Measurements from ENCODE around the gene APOBR.
"Not testable (repeated sequence)": the region's sequence is repeated elsewhere in the genome, so short reads cannot be mapped to it uniquely, and the experiment has no call there.

Gene APOBR

DNA sequence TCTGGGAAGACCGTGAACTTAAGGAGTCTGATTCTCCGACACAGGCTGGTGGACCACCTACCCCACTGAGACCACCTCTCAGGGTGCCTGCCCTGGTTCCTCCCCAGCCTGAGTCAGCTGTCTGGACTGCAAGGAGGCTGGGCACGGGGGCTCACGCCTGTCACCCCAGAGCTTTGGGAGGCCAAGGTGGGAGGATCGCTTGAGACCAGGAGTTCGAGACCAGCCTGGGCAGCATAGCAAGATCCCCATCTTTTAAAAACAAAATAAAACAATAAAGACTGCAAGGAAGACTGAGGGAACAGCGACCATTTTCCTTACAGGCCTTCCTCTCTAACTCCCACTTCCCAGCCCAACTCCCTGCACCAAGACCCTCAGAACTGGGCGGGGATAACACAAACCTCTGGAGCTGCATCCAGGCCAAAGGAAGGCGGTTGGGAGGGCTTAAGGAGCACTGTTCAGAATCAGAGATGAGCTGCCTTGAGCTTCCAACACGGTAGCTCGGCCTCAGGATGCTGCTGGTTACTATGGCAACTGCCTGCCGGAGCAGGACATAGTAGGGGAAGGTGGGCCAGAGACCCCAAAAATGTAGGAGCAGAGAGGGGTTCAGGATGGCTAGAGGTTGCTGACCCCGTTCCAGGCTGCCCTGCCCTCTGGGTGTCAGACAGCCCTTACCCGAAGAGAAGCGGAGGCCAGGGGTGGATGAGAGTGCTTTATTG lies 4.4 kb downstream of the APOBR start:
- H3K4me1 ChIP-seq (ENCODE audit: control insufficient read depth in 2 of 2, insufficient read depth in 2 of 2, low read length in 2 of 2), result peaks cover 19 to 28% of the 10 kb centered on the region in 2 donors
- no peaks in the 10 kb centered on the region for H3K9me3 ChIP-seq (ENCODE audit: control insufficient read depth in 2 of 2, low read length in 2 of 2)
- H3K9ac ChIP-seq (ENCODE audit: low read depth in 1 of 2, low read length in 2 of 2), result no peak overlapping the region
- no peak overlapping the region for H3K4me3 ChIP-seq (ENCODE audit: low read length in 2 of 2)
- peaks cover 7 to 9% of the 10 kb centered on the region in 2 donors for H3K36me3 ChIP-seq (ENCODE audit: control insufficient read depth in 2 of 2, insufficient read depth in 2 of 2, low read length in 2 of 2)
- H3K27ac ChIP-seq (ENCODE audit: low read depth in 2 of 2, low read length in 2 of 2), result no peak overlapping the region
- H3K27me3 ChIP-seq (ENCODE audit: control insufficient read depth in 2 of 2, insufficient read depth in 2 of 2, low read length in 2 of 2), result no peaks in the 10 kb centered on the region

DNA sequence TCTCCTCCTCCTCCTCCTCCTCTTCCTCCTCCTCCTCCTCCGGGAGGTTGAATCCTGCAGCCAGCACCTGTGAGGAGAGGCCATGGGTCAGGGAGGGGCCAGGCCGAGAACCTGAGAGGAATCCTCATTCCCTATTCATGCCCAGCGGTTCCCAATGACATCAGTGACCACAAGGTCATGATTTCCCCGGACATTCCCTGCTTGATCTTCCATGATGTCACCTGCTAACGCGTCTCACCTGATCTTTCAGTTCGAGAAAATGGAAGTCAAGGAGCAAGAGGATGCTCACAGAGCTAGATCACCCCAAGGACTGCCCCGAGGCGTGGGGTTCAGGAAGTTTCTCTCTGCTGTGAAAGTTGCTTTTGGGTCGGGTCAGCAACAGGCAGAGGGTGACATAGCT lies 5.4 kb downstream of the APOBR start:
- Histone ChIP-seq H3K9me3 (ENCODE audit: control insufficient read depth in 2 of 2, low read length in 2 of 2) (no peaks in the 10 kb centered on the region), H3K27me3 (ENCODE audit: control insufficient read depth in 2 of 2, insufficient read depth in 2 of 2, low read length in 2 of 2) (no peaks in the 10 kb centered on the region), H3K4me3 (ENCODE audit: low read length in 2 of 2) (no peak overlapping the region), H3K9ac (ENCODE audit: low read depth in 1 of 2, low read length in 2 of 2) (no peak overlapping the region), H3K36me3 (ENCODE audit: control insufficient read depth in 2 of 2, insufficient read depth in 2 of 2, low read length in 2 of 2) (peaks cover 7 to 9% of the 10 kb centered on the region in 2 donors), H3K4me1 (ENCODE audit: control insufficient read depth in 2 of 2, insufficient read depth in 2 of 2, low read length in 2 of 2) (peaks cover 12 to 23% of the 10 kb centered on the region in 2 donors), H3K27ac (ENCODE audit: low read depth in 2 of 2, low read length in 2 of 2) (no peak overlapping the region)

DNA sequence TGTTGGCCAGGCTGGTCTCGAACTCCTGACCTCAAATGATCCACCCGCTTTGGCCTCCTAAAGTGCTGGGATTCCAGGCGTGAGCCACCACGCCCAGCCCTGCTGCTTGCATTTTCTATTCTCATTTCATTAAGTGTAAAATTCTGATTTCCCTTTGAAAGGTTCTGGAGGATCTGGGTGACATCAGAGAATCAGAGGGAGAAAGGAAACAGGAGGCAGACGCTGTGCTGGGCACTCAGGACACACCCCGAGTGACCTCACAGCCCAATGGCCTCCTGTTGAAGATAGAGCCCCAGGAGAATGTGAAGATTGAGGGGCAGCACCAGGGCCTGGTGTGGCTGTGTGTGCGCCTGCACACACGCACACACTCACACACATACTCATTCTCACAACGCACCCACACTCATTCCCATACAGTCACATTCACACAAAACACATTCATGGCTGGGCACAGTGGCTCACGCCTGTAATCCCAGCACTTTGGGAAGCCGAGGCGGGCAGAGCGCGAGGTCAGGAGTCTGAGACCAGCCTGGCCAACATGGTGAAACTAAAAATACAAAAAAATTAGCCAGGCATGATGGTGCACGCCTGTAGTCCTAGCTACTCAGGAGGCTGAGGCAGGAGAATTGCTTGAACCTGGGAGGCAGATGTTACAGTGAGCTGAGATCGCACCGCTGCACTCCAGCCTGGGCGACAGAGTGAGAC lies 6.2 kb downstream of the APOBR start:
- H3K4me3 ChIP-seq (ENCODE audit: low read length in 2 of 2); H3K9ac ChIP-seq (ENCODE audit: low read depth in 1 of 2, low read length in 2 of 2); H3K9me3 ChIP-seq (ENCODE audit: control insufficient read depth in 2 of 2, low read length in 2 of 2); H3K27ac ChIP-seq (ENCODE audit: low read depth in 2 of 2, low read length in 2 of 2); H3K36me3 ChIP-seq (ENCODE audit: control insufficient read depth in 2 of 2, insufficient read depth in 2 of 2, low read length in 2 of 2); H3K27me3 ChIP-seq (ENCODE audit: control insufficient read depth in 2 of 2, insufficient read depth in 2 of 2, low read length in 2 of 2): not testable (repeated sequence)
- peaks cover 9 to 19% of the 10 kb centered on the region in 2 donors for H3K4me1 ChIP-seq (ENCODE audit: control insufficient read depth in 2 of 2, insufficient read depth in 2 of 2, low read length in 2 of 2)

DNA sequence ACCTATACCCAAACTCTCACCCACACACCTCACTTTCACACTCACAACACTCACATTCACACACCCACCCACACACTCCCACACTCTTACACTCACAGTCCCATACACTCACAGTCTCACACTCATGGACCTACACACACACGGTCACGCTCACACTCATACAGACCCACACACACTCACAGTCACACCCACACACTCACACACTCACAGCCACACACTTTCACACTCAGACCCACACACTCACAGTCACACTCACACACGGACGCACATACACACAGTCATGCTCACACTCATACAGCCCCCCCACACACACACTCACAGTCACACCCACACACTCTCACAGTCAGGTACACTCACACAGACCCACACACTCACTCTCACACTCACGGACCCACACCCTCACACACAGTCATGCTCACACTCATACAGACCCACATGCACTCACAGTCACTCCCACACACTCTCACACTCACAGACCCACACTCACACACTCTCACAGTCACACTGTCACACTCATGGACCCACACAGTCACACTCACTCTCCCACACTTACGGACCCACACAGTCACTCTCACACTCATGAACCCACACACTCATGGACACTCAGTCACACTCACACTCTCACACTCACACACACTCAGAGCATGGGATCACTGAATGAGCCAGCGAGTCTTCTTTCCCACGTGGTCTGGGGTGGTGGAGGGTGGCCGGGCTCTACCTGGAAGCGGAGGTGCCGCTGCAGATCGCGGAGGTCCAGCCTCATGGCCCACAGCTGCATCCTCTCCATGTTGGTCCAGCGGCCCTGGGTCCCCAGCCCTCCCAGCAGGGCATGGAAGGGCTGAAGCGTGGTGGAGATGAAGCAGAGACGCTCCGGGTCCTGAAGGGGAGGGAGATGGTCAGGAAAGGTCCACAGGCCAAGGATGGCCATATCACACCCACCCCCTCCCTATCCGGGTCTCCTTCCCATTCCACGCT lies 7.1 kb downstream of the APOBR start:
- H3K4me1 ChIP-seq (ENCODE audit: control insufficient read depth in 2 of 2, insufficient read depth in 2 of 2, low read length in 2 of 2), result peaks cover 2 to 11% of the 10 kb centered on the region in 2 donors
- no peak overlapping the region for H3K9ac ChIP-seq (ENCODE audit: low read depth in 1 of 2, low read length in 2 of 2)
- H3K36me3 ChIP-seq (ENCODE audit: control insufficient read depth in 2 of 2, insufficient read depth in 2 of 2, low read length in 2 of 2), result peaks cover 7 to 9% of the 10 kb centered on the region in 2 donors
- no peaks in the 10 kb centered on the region for H3K27me3 ChIP-seq (ENCODE audit: control insufficient read depth in 2 of 2, insufficient read depth in 2 of 2, low read length in 2 of 2)
- no peak overlapping the region for H3K27ac ChIP-seq (ENCODE audit: low read depth in 2 of 2, low read length in 2 of 2)
- H3K4me3 ChIP-seq (ENCODE audit: low read length in 2 of 2), result no peak overlapping the region
- no peaks in the 10 kb centered on the region for H3K9me3 ChIP-seq (ENCODE audit: control insufficient read depth in 2 of 2, low read length in 2 of 2)

DNA sequence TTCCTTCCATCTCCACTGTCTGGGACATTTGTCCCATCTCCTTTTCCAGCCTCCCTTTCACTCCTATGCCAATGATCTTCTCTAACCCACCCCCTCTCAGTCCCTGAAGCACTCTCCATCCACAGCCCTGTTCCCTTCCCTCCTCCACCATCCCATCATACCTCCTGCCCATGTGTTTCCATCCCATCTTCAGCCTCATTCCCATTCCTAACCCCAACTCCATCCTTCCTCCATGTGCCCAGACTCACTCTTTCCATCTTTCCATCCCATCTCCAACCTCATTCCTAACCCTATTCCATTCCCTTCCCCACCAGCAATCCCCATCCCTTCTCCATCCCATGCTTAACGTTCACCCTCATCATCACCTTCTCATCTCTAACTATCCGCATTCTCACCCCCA lies 7.8 kb downstream of the APOBR start:
- no peaks in the 10 kb centered on the region for H3K9me3 ChIP-seq (ENCODE audit: control insufficient read depth in 2 of 2, low read length in 2 of 2)
- H3K27ac ChIP-seq (ENCODE audit: low read depth in 2 of 2, low read length in 2 of 2), result no peak overlapping the region
- H3K9ac ChIP-seq (ENCODE audit: low read depth in 1 of 2, low read length in 2 of 2), result no peak overlapping the region
- H3K4me3 ChIP-seq (ENCODE audit: low read length in 2 of 2), result no peak overlapping the region
- peaks cover 2 to 6% of the 10 kb centered on the region in 2 donors for H3K4me1 ChIP-seq (ENCODE audit: control insufficient read depth in 2 of 2, insufficient read depth in 2 of 2, low read length in 2 of 2)
- H3K27me3 ChIP-seq (ENCODE audit: control insufficient read depth in 2 of 2, insufficient read depth in 2 of 2, low read length in 2 of 2), result no peaks in the 10 kb centered on the region
- peaks cover 7 to 9% of the 10 kb centered on the region in 2 donors for H3K36me3 ChIP-seq (ENCODE audit: control insufficient read depth in 2 of 2, insufficient read depth in 2 of 2, low read length in 2 of 2)

DNA sequence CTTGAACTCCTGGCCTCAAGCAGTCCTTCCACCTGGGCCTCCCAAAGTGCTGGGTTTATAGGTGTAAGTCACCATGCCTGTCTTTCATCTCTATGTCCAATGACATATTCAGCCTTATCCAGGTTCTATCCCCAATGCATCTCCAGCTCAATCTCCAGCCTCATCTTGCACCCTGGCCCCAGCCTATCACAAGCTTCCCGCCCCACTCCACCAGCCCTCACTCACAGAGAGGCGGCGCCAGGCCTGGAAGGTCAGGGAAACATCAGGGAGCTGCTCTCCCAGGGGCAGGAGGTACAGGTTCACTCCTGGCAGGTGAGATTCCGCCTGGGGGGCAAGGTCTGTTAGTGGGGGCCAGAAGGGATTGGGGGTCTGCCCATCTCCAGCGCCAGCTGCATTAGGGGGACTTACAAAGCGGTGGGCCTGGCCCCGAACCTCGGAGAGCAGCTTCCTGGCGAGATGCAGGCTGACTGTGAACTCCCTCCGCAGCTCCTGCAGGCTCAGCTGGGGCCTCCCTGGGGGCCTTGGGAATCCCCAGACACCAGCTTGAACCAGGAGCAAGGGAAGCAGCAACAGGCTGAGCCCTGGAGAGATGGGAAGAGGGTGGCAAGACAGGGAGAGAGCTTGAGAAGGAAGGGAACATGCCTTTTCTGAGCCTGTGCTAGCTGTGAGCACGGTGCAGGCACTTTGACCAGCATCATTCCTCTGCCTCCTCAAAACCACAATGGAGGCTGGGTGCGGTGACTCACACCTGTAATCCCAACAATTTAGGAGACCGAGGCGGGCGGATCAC lies 9.2 kb downstream of the APOBR start:
- peaks cover 2 to 8% of the 10 kb centered on the region in 2 donors for H3K4me1 ChIP-seq (ENCODE audit: control insufficient read depth in 2 of 2, insufficient read depth in 2 of 2, low read length in 2 of 2)
- no peaks in the 10 kb centered on the region for H3K27me3 ChIP-seq (ENCODE audit: control insufficient read depth in 2 of 2, insufficient read depth in 2 of 2, low read length in 2 of 2)
- peaks cover 3 to 4% of the 10 kb centered on the region in 2 donors for H3K36me3 ChIP-seq (ENCODE audit: control insufficient read depth in 2 of 2, insufficient read depth in 2 of 2, low read length in 2 of 2)
- H3K27ac ChIP-seq (ENCODE audit: low read depth in 2 of 2, low read length in 2 of 2), result no peak overlapping the region
- no peaks in the 10 kb centered on the region for H3K9me3 ChIP-seq (ENCODE audit: control insufficient read depth in 2 of 2, low read length in 2 of 2)
- H3K4me3 ChIP-seq (ENCODE audit: low read length in 2 of 2), result no peak overlapping the region
- no peak overlapping the region for H3K9ac ChIP-seq (ENCODE audit: low read depth in 1 of 2, low read length in 2 of 2)

DNA sequence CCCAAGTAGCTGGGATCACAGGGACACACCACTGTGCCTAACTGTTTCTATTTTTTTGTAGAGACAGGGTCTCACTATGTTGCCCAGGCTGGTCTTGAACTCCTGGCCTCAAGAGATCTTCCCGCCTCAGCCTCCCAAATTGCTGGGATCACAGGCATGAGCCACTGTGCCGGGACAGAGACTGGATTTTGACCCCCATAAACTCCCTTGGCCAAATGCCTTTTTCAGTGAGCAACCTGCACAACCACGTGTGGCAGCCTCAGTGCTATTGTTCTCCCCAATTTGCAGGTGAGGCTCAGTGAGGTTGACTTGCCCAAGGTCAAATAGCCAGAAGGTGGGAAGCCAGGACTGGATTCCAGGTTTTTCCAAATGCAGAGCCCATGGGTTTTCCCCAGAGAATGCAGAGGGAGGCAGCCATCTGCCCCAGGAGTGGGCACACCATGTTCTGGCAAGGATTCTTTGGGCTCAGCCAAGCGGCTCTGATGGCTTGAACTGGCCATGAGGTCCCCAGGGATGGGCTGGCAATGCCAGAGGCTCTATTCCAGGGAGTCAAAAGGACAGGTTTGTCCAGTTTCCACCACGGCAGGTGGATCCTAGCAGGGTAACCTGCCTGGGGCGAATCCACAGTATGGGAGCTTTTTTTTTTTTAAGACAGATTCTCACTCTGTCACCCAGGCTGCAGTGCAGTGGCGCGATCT lies 10.4 kb downstream of the APOBR start:
- no peaks in the 10 kb centered on the region for H3K9me3 ChIP-seq (ENCODE audit: control insufficient read depth in 2 of 2, low read length in 2 of 2)
- no peaks in the 10 kb centered on the region for H3K27me3 ChIP-seq (ENCODE audit: control insufficient read depth in 2 of 2, insufficient read depth in 2 of 2, low read length in 2 of 2)
- no peak overlapping the region for H3K4me3 ChIP-seq (ENCODE audit: low read length in 2 of 2)
- H3K27ac ChIP-seq (ENCODE audit: low read depth in 2 of 2, low read length in 2 of 2), result no peak overlapping the region
- peaks cover 2 to 8% of the 10 kb centered on the region in 2 donors for H3K4me1 ChIP-seq (ENCODE audit: control insufficient read depth in 2 of 2, insufficient read depth in 2 of 2, low read length in 2 of 2)
- H3K9ac ChIP-seq (ENCODE audit: low read depth in 1 of 2, low read length in 2 of 2), result no peak overlapping the region
- H3K36me3 ChIP-seq (ENCODE audit: control insufficient read depth in 2 of 2, insufficient read depth in 2 of 2, low read length in 2 of 2), result no peaks in the 10 kb centered on the region

DNA sequence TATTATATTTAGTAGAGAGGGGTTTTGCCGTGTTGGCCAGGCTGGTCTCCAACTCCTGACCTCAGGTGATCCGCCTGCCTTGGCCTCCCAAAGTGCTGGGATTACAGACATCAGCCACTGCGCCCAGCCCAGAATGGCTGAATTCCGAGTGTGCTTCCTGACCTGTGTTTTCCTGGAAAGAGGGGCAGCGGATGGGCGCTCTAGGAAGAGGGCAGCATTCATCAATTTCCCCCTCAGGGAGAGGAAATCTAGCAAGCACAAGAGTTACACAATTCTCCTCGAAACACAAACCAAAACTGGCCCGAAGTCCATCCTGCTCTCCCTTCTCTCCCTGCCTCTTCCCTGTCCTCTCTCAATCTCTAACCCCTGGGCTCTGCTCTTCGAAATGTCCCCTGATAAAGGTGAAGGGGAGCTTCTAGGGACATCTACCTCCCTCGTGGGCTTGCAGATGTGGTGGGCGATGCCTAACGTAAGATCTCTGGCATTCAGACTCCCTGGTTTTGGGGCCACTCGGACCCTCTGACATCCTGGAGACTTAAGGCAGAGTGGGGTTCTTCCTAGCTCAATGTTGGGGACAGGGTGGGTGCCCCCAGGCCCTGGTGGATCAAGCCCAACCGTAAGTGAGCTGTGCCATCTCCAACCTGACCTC lies 11.2 kb downstream of the APOBR start:
- no peak overlapping the region for H3K9ac ChIP-seq (ENCODE audit: low read depth in 1 of 2, low read length in 2 of 2)
- no peaks in the 10 kb centered on the region for H3K27me3 ChIP-seq (ENCODE audit: control insufficient read depth in 2 of 2, insufficient read depth in 2 of 2, low read length in 2 of 2)
- no peaks in the 10 kb centered on the region for H3K9me3 ChIP-seq (ENCODE audit: control insufficient read depth in 2 of 2, low read length in 2 of 2)
- no peak overlapping the region for H3K4me3 ChIP-seq (ENCODE audit: low read length in 2 of 2)
- peaks cover 2 to 8% of the 10 kb centered on the region in 2 donors for H3K4me1 ChIP-seq (ENCODE audit: control insufficient read depth in 2 of 2, insufficient read depth in 2 of 2, low read length in 2 of 2)
- H3K36me3 ChIP-seq (ENCODE audit: control insufficient read depth in 2 of 2, insufficient read depth in 2 of 2, low read length in 2 of 2), result no peaks in the 10 kb centered on the region
- no peak overlapping the region for H3K27ac ChIP-seq (ENCODE audit: low read depth in 2 of 2, low read length in 2 of 2)

DNA sequence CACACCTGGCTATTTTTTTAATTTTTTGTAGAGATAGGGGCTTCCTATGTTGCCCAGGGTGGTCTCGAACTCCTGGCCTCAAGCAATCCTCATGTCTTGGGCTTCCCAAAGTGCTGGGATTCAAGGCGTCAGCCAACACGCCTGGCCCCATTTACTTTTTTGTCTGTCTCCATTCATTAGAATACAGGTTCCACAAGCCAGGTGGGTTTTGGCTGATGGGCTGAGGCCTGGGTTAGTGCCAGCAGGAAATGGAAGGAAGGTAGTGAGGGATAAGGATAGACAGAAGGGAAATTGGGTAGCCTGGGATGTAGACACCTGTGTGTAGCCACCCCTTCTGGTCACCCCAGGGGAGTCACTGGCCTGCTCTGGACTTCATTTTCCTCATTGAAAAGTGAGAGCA lies 16.6 kb downstream of the APOBR start:
- no peak overlapping the region for H3K4me3 ChIP-seq (ENCODE audit: low read length in 2 of 2)
- no peak overlapping the region for H3K9ac ChIP-seq (ENCODE audit: low read depth in 1 of 2, low read length in 2 of 2)
- no peaks in the 10 kb centered on the region for H3K27me3 ChIP-seq (ENCODE audit: control insufficient read depth in 2 of 2, insufficient read depth in 2 of 2, low read length in 2 of 2)
- H3K27ac ChIP-seq (ENCODE audit: low read depth in 2 of 2, low read length in 2 of 2), result no peak overlapping the region
- no peaks in the 10 kb centered on the region for H3K36me3 ChIP-seq (ENCODE audit: control insufficient read depth in 2 of 2, insufficient read depth in 2 of 2, low read length in 2 of 2)
- no peaks in the 10 kb centered on the region for H3K9me3 ChIP-seq (ENCODE audit: control insufficient read depth in 2 of 2, low read length in 2 of 2)
- peaks cover 0 to 7% of the 10 kb centered on the region in 2 donors for H3K4me1 ChIP-seq (ENCODE audit: control insufficient read depth in 2 of 2, insufficient read depth in 2 of 2, low read length in 2 of 2)

Measured in mucosa of rectum (tissue), 2 donors.